Gastroesophageal sphincter (tissue), 3 donors: ENCODE measurements around the gene SDK1.

ENCODE experiments used
- EP300 ChIP-seq: sonication (generic); formaldehyde crosslinking; IDR thresholded peaks from one replicate; pipeline ENCODE4 v1.6.1; 2017; ENCODE audit warnings: antibody characterized with exemption, mild to moderate bottlenecking
- POLR2A ChIP-seq, 2 donors: fragments of 450-650 bp; IDR thresholded peaks; one replicate each; pipeline ENCODE4 v1.6.1; 2017; ENCODE audit warnings: antibody characterized with exemption in 2 of 2, mild to moderate bottlenecking in 2 of 2, moderate library complexity in 1 of 2
- POLR2AphosphoS5 ChIP-seq: sonication (generic); formaldehyde crosslinking; IDR thresholded peaks from one replicate; pipeline ENCODE4 v1.6.1; 2017; ENCODE audit warnings: antibody characterized with exemption
- TF ChIP-seq, protein P1 (sequence below), 4 experiments: fragments of 200-600 bp in 2 of 4; fragments of 450-650 bp in 2 of 4; sonication (generic) in 1 of 4; IDR thresholded peaks; one replicate each; pipeline ENCODE4 v1.5.1; 2017 to 2019; ENCODE audit warnings: antibody characterized with exemption in 4 of 4, mild to moderate bottlenecking in 2 of 4, moderate library complexity in 2 of 4

GRCh38 chr7:4182605-4183300 is 881.7 kb downstream of the SDK1 start:
- TF ChIP-seq, protein P1, sequence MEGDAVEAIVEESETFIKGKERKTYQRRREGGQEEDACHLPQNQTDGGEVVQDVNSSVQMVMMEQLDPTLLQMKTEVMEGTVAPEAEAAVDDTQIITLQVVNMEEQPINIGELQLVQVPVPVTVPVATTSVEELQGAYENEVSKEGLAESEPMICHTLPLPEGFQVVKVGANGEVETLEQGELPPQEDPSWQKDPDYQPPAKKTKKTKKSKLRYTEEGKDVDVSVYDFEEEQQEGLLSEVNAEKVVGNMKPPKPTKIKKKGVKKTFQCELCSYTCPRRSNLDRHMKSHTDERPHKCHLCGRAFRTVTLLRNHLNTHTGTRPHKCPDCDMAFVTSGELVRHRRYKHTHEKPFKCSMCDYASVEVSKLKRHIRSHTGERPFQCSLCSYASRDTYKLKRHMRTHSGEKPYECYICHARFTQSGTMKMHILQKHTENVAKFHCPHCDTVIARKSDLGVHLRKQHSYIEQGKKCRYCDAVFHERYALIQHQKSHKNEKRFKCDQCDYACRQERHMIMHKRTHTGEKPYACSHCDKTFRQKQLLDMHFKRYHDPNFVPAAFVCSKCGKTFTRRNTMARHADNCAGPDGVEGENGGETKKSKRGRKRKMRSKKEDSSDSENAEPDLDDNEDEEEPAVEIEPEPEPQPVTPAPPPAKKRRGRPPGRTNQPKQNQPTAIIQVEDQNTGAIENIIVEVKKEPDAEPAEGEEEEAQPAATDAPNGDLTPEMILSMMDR (IDR thresholded peaks at IDR 0.05) = no peak
- no peak for TF ChIP-seq POLR2A (IDR thresholded peaks at IDR 0.05)
- no peak for TF ChIP-seq EP300
- TF ChIP-seq POLR2AphosphoS5 = no peak
